ENCODE results near the gene DNAH1.

DNA sequence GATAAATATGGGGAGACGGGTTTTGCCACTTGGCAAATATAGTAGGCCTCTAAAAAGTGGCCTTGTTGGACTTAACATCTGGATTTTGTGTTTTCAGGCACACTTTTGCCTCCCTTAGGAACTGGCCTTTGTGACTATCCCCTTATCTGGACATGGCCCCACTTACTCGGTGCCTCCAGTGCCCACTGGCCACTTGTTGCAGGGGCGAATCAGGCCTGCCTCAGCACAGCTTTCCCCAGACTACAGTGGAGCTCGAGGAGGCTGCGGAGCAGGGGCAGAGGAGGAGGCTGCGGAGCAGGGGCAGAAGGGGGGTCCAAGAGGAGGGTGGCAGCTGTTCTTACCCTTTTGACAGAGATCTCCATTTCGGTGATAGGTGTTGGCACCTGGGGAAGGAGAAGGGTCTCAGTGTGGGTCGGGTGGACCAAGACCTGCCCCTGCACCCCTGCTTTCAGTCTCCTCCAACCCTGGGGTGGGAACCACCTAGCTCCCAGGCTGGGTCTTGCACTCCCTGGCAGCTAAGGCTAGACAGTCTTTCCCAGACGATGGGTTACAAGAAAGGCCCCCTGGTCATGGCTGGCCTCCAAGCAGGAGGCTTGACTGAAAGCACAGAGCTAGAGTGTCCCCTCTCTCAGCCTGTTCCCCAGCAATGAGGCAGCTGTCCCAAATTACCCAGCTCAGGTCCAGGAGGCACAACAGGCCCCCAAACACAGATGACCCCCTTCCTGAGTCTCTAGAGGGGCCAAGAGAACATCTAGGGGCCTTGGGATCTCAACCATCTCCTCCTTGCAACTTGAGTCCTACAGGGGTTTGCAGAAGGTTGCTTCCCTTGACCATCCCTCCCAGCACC, 122.7 kb downstream of the DNAH1 start:
- TF ChIP-seq, protein P1, sequence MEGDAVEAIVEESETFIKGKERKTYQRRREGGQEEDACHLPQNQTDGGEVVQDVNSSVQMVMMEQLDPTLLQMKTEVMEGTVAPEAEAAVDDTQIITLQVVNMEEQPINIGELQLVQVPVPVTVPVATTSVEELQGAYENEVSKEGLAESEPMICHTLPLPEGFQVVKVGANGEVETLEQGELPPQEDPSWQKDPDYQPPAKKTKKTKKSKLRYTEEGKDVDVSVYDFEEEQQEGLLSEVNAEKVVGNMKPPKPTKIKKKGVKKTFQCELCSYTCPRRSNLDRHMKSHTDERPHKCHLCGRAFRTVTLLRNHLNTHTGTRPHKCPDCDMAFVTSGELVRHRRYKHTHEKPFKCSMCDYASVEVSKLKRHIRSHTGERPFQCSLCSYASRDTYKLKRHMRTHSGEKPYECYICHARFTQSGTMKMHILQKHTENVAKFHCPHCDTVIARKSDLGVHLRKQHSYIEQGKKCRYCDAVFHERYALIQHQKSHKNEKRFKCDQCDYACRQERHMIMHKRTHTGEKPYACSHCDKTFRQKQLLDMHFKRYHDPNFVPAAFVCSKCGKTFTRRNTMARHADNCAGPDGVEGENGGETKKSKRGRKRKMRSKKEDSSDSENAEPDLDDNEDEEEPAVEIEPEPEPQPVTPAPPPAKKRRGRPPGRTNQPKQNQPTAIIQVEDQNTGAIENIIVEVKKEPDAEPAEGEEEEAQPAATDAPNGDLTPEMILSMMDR (IDR thresholded peaks at IDR 0.05), result no peak
- TF ChIP-seq POLR2A (IDR thresholded peaks at IDR 0.05), result no peak
